RKO (cell line): ENCODE data around the gene EPS15.
"Not testable (repeated sequence)": the region's sequence is repeated elsewhere in the genome, so short reads cannot be mapped to it uniquely, and the experiment has no call there.

Source experiments
- DNase-seq: peaks from one replicate; pipeline ENCODE4 v3.0.0-alpha.2; 2016; ENCODE audit warnings: low spot score

EPS15 gene

GRCh38 chr1:51542158-51542953 lies 23.3 kb upstream of the EPS15 start:
- no peak for DNase-seq

- peak; percentile 84 for DNase-seq
Observed at GRCh38 chr1:51541313-51542050, 22.4 kb upstream of the EPS15 start.

- DNase-seq = no peak
Observed at GRCh38 chr1:51537568-51537967, 18.5 kb upstream of the EPS15 start.

DNA sequence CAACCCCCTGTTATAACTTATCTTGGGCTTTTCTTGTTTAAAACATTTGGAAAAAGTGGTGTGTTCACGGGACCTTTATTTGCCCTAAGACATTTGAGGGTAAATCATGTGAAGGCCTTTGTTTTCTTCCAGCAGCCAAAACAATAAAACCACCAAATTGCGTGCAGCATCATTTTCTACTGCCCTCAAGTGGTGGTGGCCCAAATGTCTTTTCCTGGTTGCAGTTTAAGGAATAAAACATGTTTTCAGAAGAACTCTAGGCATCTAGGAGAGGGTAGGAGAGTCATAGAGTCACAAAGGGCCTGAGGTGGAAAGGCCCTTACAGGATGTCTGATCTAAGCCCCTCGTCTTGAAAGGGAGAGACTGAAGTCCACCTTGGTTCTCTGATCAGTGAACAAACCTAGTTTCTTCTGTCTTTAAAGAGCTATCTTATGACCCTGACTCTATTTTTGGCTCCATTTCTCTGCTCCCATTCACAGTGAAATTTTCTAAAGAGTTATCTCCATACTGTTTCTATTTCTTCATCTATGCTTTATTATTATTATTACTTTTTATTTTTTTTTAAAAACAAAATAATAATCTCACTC lies 16.0 kb upstream of the EPS15 start:
- DNase-seq = peak; percentile 72

DNA sequence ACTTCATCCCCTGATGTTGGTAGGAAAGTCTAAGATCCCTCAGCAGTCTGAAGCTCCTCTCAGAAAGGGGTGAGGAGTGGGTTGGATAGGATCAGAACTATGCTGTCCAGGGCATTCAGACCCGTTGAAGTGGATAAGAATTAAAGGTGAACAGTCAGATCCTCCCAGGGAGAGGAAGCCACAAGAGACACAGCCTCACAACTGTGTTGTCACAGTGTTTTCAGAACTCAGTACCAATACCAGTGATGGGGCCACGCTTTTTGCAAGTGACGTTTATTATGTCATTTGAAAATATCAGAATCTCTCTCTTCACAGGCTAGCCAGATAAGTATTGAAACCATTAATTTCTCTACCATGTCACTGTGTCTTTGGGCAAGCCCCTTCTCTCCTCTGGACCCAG lies 15.4 kb upstream of the EPS15 start:
- no peak for DNase-seq

- DNase-seq = no peak
Observed at GRCh38 chr1:51532853-51533252, 13.8 kb upstream of the EPS15 start.

GRCh38 chr1:51530447-51530846 lies 11.4 kb upstream of the EPS15 start:
- not testable (repeated sequence) for DNase-seq

- DNase-seq = no peak
Observed at GRCh38 chr1:51527144-51527543, 8.1 kb upstream of the EPS15 start.

DNA sequence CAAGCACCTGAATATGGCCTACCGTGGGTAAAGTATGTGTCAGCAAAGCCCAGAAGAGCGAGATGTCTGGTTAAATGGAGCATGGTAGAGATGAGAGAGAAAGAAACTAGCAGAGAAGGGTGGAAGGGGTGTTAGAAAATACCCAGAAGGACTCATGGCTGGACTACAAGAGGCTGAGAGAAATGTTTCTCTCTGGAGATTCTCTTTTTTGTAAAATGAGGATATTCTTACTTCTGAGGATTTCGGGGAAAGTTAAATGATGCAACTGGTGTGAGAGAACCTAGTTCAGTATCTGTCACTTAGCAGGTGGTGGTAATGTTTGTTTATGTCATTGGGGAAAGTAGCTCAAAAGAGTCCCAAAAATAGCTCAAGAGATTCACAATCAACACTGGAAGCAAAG lies 7.2 kb upstream of the EPS15 start:
- no peak for DNase-seq

DNA sequence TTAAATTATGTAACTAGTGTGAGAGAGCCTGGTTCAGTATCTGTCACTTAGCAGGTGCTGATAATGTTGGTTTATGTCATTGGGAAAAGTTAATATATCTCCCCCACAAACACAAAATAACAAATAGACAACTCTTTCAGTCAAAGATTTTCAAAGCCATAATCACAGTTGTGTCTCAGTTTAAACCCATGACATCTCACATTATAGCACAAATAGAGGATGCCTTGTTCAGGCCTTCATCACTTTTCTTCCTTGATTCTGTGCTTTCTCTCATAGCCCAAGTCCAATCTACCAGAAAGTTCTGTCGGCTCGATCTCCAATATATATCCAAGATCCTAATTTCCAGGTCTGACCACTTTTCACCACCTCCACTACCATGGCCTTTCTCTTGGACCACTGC lies 6.2 kb upstream of the EPS15 start:
- no peak for DNase-seq

DNA sequence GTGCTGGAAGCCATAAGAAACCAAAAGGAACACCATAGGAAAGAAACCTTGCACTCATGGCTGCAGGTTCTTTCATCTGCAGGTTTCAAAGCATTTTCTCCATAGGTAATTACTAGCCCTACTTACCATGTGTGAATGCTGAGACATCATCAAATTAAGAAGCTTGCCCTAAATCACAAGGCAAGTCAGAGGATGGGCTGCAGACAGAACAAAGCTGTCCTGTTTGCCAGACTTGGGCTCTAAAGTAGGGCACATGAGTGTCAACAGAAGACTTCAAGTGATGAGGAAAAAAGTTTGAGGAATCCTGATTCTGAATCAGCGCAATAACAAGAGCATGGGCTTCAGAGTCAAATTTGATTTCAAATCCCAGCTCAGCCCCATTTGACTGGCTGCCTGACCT lies 5.8 kb upstream of the EPS15 start:
- no peak for DNase-seq

- DNase-seq = no peak
Observed at GRCh38 chr1:51523931-51524330, 4.9 kb upstream of the EPS15 start.

- DNase-seq = no peak
Observed at GRCh38 chr1:51520700-51521248, 1.7 kb upstream of the EPS15 start.

DNA sequence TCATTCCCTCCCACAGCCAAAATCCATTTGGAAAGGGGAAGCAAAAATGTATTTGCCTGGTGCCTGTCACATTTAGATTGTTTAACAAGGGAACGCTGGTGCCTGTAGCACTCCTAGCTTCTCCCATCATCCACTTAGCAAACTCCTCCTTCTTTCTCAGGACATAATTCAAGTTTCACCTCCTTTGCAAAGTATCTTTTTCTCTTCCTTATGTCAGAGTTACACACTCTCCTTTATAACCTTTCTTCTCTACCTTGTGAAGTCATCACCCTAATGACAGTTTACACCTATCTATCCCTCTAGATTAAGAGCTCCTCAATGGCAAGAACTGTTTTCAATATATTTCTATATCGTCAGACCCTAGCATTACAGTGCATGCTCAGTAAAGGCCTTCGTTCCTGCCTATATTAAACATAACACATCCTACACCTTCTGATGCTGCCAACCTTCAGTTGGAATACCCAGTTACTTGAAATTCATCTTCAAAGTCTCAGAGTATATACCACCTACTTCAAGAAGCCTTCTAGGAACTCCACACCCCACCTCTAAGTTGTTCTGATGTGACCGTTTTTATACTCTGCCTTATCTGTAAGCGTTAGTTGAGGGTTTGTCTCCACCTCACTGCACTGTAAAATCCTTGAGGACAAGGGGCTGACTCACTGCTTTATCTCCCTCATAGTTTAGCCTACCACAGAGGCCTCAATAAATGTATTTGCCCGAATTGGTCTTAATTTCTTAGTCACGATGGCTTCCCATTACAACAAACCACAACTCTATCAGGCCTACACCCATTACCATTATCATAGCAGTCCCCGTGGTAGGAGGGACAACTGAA lies 1.0 kb upstream of the EPS15 start:
- no peak for DNase-seq

DNA sequence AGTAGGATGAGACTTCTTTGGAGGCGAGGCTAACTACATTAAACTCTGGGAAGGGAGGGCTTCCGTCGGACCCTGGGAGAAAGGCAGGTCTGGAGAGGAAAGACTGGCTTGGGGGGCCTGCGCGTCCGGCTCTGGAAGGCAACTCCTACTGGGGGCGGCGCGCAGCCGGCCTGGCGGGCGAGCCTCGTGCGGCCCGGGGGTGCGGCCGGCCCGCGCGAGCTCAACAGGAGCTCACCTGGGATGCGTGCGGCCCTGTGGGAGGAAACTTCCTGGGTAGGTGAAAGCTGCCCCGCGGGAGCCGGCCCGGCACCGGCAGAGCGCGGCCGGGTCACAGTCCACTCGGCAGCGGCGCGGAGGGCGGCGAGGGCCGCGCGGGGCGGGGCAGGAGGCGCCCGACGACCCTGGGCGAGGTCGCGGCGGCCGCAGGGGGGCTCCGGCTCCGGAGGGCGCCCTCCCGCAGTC lies 449 bp downstream of the EPS15 start:
- DNase-seq = peak; percentile 45

GRCh38 chr1:51518033-51518585 lies 957 bp downstream of the EPS15 start:
- peak; percentile 80 for DNase-seq

- DNase-seq = peak; percentile 26
Observed at GRCh38 chr1:51517361-51518032, 1.6 kb downstream of the EPS15 start.

DNA sequence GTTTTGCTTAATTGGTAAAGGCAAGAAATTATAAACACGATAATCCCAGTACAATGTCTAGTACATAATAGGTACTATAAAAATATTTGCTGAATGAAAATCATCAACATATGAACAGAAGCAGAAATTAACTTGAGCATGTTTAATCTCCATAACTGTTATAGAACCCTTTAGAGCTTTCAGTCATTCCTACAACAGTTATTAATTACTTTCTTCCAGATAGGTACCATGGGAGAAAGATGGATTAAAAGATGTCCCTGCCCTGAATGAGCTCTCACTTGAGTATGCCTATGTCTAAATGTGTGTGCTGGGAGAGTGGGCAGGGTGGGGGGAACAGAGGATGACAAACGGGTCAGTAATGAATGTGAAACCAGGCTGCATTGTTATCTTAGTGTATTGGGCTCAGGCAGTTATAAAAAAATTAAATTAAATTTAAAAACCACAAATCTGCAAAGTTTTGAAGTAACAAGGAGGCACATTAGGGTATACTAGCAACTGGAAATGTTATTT lies 2.4 kb downstream of the EPS15 start:
- peak; percentile 21 for DNase-seq

DNA sequence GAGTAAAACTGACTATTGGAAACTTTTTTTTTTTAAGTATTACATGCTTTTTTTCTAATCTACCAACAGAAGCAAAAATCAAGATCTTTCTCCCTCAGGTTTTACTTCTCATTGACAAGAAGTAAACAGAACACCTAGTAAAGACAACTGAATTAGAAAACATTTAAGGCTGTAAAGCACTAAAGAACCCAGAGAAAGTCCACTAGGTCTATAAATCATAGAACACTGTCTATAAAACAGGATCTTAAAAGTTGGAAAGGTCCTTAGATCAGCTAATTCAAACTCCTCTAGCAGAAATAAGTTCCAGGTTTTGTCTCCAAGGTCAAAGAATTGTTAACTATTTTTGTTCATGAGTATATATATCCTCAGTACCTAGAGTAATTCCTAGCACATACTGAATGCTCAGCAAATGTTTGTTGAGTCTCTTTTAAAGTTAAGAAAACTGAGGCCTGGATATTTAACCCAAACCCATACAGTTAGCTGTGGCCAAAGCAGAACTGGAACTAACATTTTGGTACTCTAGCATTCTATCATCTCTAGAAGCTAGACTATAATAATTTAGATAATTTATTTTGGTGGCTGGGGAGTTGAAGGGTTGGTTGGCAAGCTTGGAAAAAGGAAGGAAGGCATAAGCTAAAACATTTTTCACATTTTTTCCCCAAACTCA lies 3.0 kb downstream of the EPS15 start:
- DNase-seq = no peak

DNA sequence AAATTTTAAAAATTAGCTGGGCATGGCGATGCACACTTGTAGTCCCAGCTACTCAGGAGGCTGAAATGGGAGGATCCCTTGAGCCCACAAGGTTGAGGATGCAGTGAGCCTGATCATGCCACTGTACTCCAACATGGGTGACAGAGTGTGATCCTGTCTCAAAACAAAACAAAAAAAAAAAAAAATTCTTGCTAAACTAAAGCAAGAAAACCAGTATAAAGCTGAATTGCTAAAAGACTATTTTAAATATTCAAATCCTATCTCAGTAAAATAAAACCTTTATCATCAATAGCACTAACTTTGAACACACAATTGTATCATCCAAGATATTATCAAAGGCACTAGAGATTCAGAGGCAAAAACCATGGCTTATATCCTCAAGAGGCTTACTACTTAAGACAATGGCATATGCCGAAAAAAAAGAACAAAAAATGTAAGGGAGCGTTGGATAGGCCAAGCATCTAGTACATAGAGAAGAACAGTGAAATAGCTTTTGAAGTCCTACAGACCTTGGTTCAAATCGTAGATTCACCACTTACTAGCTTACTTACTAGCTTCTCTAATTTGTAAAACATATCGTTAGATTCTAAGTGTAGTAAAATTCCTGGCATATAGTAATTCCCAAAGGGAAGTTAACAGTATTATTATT lies 3.6 kb downstream of the EPS15 start:
- no peak for DNase-seq
